GM18951 (cell line): ENCODE measurements around the gene PMM2.

Experiments
- POLR2A ChIP-seq: IDR thresholded peaks from 4 replicates; pipeline ENCODE4 v1.6.1; 2011; ENCODE audit warnings: mild to moderate bottlenecking; ENCODE audit not compliant: insufficient read length, insufficient read depth; ENCODE audit errors: extremely low read depth
- in situ Hi-C: fragments of 300-500 bp; cut with MboI; formaldehyde crosslinking; loops from one replicate; pipeline ENCODE4 v1.12.0; 2022; ENCODE audit warnings: low sequenced_read_pairs, mixed read lengths, inconsistent platforms; ENCODE audit not compliant: unreplicated experiment

The PMM2 gene

GRCh38 chr16:8866118-8866883, 68.7 kb downstream of the PMM2 start:
- in situ Hi-C loops = no loop called here
- TF ChIP-seq POLR2A = no peak

GRCh38 chr16:8866884-8867215, 69.2 kb downstream of the PMM2 start:
- TF ChIP-seq POLR2A = no peak
- in situ Hi-C loops = no loop called here

GRCh38 chr16:8867216-8867931, 69.7 kb downstream of the PMM2 start:
- TF ChIP-seq POLR2A = no peak
- in situ Hi-C loops = no loop called here

- in situ Hi-C loops = no loop called here
Observed at GRCh38 chr16:8867932-8868415, 70.3 kb downstream of the PMM2 start.

GRCh38 chr16:8868416-8869211, 71.0 kb downstream of the PMM2 start, which contains the start of gene CARHSP1:
CARHSP1 (minus strand) TSS chr16:8869006; CDS start chr16:8859328, 9,678 bp downstream.
- in situ Hi-C loops = no loop called here
- TF ChIP-seq POLR2A = peak; percentile 75

More at GRCh38 chr16:8867932-8868415, 70.3 kb downstream of the PMM2 start:
- no peak for TF ChIP-seq POLR2A

- peak; percentile 29 for TF ChIP-seq POLR2A
- in situ Hi-C loops = no loop called here
Observed at GRCh38 chr16:8869212-8869987, 71.8 kb downstream of the PMM2 start.

GRCh38 chr16:8869988-8870241, 72.3 kb downstream of the PMM2 start:
- in situ Hi-C loops = loop anchor here (10.0 kb wide), 1 partner anchor 295 kb away; no protein-coding TSS in a partner anchor

- in situ Hi-C loops = loop anchor here (10.0 kb wide), 1 partner anchor 297 kb away; no protein-coding TSS in a partner anchor
- TF ChIP-seq POLR2A = no peak
Observed at GRCh38 chr16:8872071-8872470, 74.4 kb downstream of the PMM2 start.

- no peak for TF ChIP-seq POLR2A
- in situ Hi-C loops = loop anchor here (10.0 kb wide), 1 partner anchor 298 kb away; no protein-coding TSS in a partner anchor
Observed at GRCh38 chr16:8872967-8873865, 75.6 kb downstream of the PMM2 start.

GRCh38 chr16:8873866-8874195, 76.2 kb downstream of the PMM2 start:
- in situ Hi-C loops = loop anchor here (10.0 kb wide), 1 partner anchor 299 kb away; no protein-coding TSS in a partner anchor

- no peak for TF ChIP-seq POLR2A
Observed at GRCh38 chr16:8874388-8874787, 76.7 kb downstream of the PMM2 start.

GRCh38 chr16:8875317-8875716, 77.7 kb downstream of the PMM2 start:
- in situ Hi-C loops = loop anchor here (10.0 kb wide), 1 partner anchor 301 kb away; no protein-coding TSS in a partner anchor

More at GRCh38 chr16:8874388-8874787, 76.7 kb downstream of the PMM2 start:
- in situ Hi-C loops = loop anchor here (10.0 kb wide), 1 partner anchor 300 kb away; no protein-coding TSS in a partner anchor
